SK-N-SH (cell line): ENCODE data around the gene UGGT2. TPM values are rescaled to one million over a fixed set of nuclear protein-coding genes. Genes with fewer than 3 reads are reported as not detected.

Experiments
- CTCF ChIA-PET: fragments of 300-600, 350-600 bp; formaldehyde crosslinking; extraction: SDS; loops from one replicate; lab custom pipeline; 2021; lab: Yijun Ruan, JAX
- POLR2A ChIA-PET: fragments of 350-600 bp; sonication (Branson Sonifier 250); formaldehyde crosslinking; extraction: SDS; loops from one replicate; lab custom pipeline; 2020; ENCODE audit warnings: antibody characterized with exemption, inconsistent platforms; lab: Yijun Ruan, JAX
- DNase-seq: peaks from one replicate; pipeline ENCODE4 v3.0.0; 2012
- H2AFZ ChIP-seq: fragments of 200-600 bp; sonication (generic); 2 replicates; pipeline ENCODE4 v1.8.1; 2016; ENCODE audit warnings: antibody characterized with exemption, mild to moderate bottlenecking, low read depth
- H3F3A ChIP-seq: fragments of 200-600 bp; sonication (generic); replicated peaks from 2 replicates; pipeline ENCODE3; 2016; ENCODE audit warnings: antibody characterized with exemption, mild to moderate bottlenecking; ENCODE audit not compliant: insufficient read depth
- H3K27ac ChIP-seq, 2 experiments: fragments of 200-500 bp in 1 of 2; fragments of 200-600 bp in 1 of 2; sonication (Bioruptor generic) in 1 of 2; sonication (generic), shearing (Covaris generic) in 1 of 2; 2 replicates each; pipeline versions ENCODE4 v1.5.1 to v1.6.1; 2014 to 2016; ENCODE audit warnings: low read depth in 2 of 2, inconsistent platforms in 1 of 2, low read length in 1 of 2, mild to moderate bottlenecking in 1 of 2, mixed read lengths in 1 of 2
- H3K27me3 ChIP-seq: fragments of 200-600 bp; sonication (generic), shearing (Covaris generic); 2 replicates; pipeline ENCODE4 v1.6.1; 2016; ENCODE audit warnings: mixed run types; ENCODE audit not compliant: insufficient read depth
- H3K36me3 ChIP-seq, 2 experiments: fragments of 200-500 bp in 1 of 2; fragments of 200-600 bp in 1 of 2; sonication (Bioruptor generic) in 1 of 2; sonication (generic) in 1 of 2; replicated peaks in 1 of 2; 2 replicates each; pipeline versions ENCODE3 to v1.5.1; 2014 to 2016; ENCODE audit warnings: low read length in 1 of 2, mild to moderate bottlenecking in 1 of 2; ENCODE audit not compliant: insufficient read depth in 2 of 2, control insufficient read depth in 1 of 2
- H3K4me1 ChIP-seq, 2 experiments: fragments of 200-500 bp in 1 of 2; fragments of 200-600 bp in 1 of 2; sonication (Bioruptor generic) in 1 of 2; sonication (generic), shearing (Covaris generic) in 1 of 2; 2 replicates each; pipeline versions ENCODE4 v1.5.1 to v1.6.1; 2014 to 2016; ENCODE audit warnings: low read depth in 1 of 2, low read length in 1 of 2, mixed run types in 1 of 2; ENCODE audit not compliant: insufficient read depth in 2 of 2, control insufficient read depth in 1 of 2
- H3K4me2 ChIP-seq: fragments of 200-600 bp; sonication (generic), shearing (Covaris generic); 2 replicates; pipeline ENCODE4 v1.6.1; 2017; ENCODE audit warnings: mixed run types
- H3K4me3 ChIP-seq, 2 experiments: fragments of 200-500 bp in 1 of 2; fragments of 200-600 bp in 1 of 2; sonication (Bioruptor generic) in 1 of 2; sonication (generic), shearing (Covaris generic) in 1 of 2; 2 replicates each; pipeline versions ENCODE4 v1.5.1 to v1.8.1; 2014 to 2016; ENCODE audit warnings: low read depth in 2 of 2, inconsistent platforms in 1 of 2, low read length in 1 of 2, mild to moderate bottlenecking in 1 of 2, mixed read lengths in 1 of 2, moderate library complexity in 1 of 2
- H3K79me2 ChIP-seq: fragments of 200-600 bp; sonication (generic); 2 replicates; pipeline ENCODE4 v1.8.1; 2017; ENCODE audit warnings: mild to moderate bottlenecking; ENCODE audit not compliant: insufficient read depth
- H3K9ac ChIP-seq: fragments of 200-600 bp; sonication (generic); 2 replicates; pipeline ENCODE4 v1.6.1; 2017; ENCODE audit warnings: mixed run types
- H3K9me2 ChIP-seq: fragments of 200-600 bp; sonication (generic); 2 replicates; pipeline ENCODE4 v1.6.1; 2017; ENCODE audit warnings: mixed run types
- H3K9me3 ChIP-seq: fragments of 200-600 bp; sonication (generic); 2 replicates; pipeline ENCODE4 v1.6.1; 2017; ENCODE audit warnings: mixed run types, mild to moderate bottlenecking, moderate library complexity
- H4K20me1 ChIP-seq: fragments of 200-600 bp; sonication (generic); 2 replicates; pipeline ENCODE4 v1.6.1; 2017; ENCODE audit warnings: mild to moderate bottlenecking, mixed run types; ENCODE audit not compliant: insufficient read depth
- CHD2 ChIP-seq: fragments of 150-350 bp; IDR thresholded peaks from 2 replicates; pipeline ENCODE4 v1.6.1; 2018; ENCODE audit warnings: low read length; ENCODE audit not compliant: partially characterized antibody
- ELF1 ChIP-seq: IDR thresholded peaks from 2 replicates; pipeline ENCODE4 v1.4.0; 2012
- EZH2phosphoT487 ChIP-seq: fragments of 200-600 bp; sonication (generic); IDR thresholded peaks from 2 replicates; pipeline ENCODE4 v1.6.1; 2017; ENCODE audit warnings: low read depth, mixed run types, mild to moderate bottlenecking, antibody characterized with exemption, moderate library complexity, borderline replicate concordance
- FOSL2 ChIP-seq: IDR thresholded peaks from 2 replicates; pipeline ENCODE4 v1.4.0; 2012; ENCODE audit warnings: low read depth, mild to moderate bottlenecking, moderate library complexity, borderline replicate concordance
- FOXJ3 ChIP-seq: sonication (generic); formaldehyde crosslinking; IDR thresholded peaks from 2 replicates; pipeline ENCODE4 v1.5.1; 2020; ENCODE audit warnings: mild to moderate bottlenecking, missing genetic modification reagents
- GATA2 ChIP-seq: sonication (generic); formaldehyde crosslinking; IDR thresholded peaks from 2 replicates; pipeline ENCODE4 v1.5.0; 2020; ENCODE audit warnings: mild to moderate bottlenecking, missing genetic modification reagents
- JUND ChIP-seq: IDR thresholded peaks from 2 replicates; pipeline ENCODE4 v1.4.0; 2012
- MXI1 ChIP-seq: IDR thresholded peaks from 2 replicates; pipeline ENCODE4 v1.6.1; 2012; ENCODE audit warnings: mild to moderate bottlenecking, low read depth, low read length, improper control_type of control experiment
- RCOR1 ChIP-seq: fragments of 150-350 bp; IDR thresholded peaks from 2 replicates; pipeline ENCODE4 v1.6.1; 2017; ENCODE audit warnings: antibody characterized with exemption, low read length
- SIN3A ChIP-seq: IDR thresholded peaks from 2 replicates; pipeline ENCODE4 v1.6.1; 2012; ENCODE audit warnings: low read depth, mild to moderate bottlenecking, low read length, moderate library complexity, borderline replicate concordance
- SMC3 ChIP-seq: IDR thresholded peaks from 2 replicates; pipeline ENCODE4 v1.6.1; 2012; ENCODE audit warnings: low read depth, low read length, improper control_type of control experiment
- TCF12 ChIP-seq: IDR thresholded peaks from 2 replicates; pipeline ENCODE4 v1.4.0; 2012
- TEAD4 ChIP-seq: IDR thresholded peaks from 2 replicates; pipeline ENCODE4 v1.4.0; 2012; ENCODE audit warnings: mild to moderate bottlenecking, borderline replicate concordance; ENCODE audit not compliant: insufficient read depth
- WGBS: methylation state at CpG from one replicate; pipeline ENCODE4 v1.1.6; 2017; ENCODE audit warnings: low lambda C conversion rate; 5-methylcytosine and 5-hydroxymethylcytosine counted together
- polyA plus RNA-seq, 3 experiments: library from polyadenylated mRNA; depleted of rRNA; stranded (reverse); fragments of >200 nt; gene quantifications; 2 replicates each; pipeline ENCODE4 v1.2.3, GENCODE V29; 2012
- TF ChIP-seq, protein P1 (sequence below): fragments of 150-350 bp; IDR thresholded peaks from 2 replicates; pipeline ENCODE4 v1.6.1; 2016; ENCODE audit warnings: mild to moderate bottlenecking, low read depth, low read length
- TF ChIP-seq, protein P2 (sequence below): IDR thresholded peaks from 2 replicates; pipeline ENCODE4; 2012
- TF ChIP-seq, protein P3 (sequence below): fragments of 200-600 bp; sonication (generic); IDR thresholded peaks from 2 replicates; pipeline ENCODE4 v1.6.1; 2017; ENCODE audit warnings: antibody characterized with exemption, mild to moderate bottlenecking, moderate library complexity

The UGGT2 gene
- polyA plus RNA-seq, 1 of the 3 experiments (the other 2 are of a cell fraction) = 13.3 TPM

DNA sequence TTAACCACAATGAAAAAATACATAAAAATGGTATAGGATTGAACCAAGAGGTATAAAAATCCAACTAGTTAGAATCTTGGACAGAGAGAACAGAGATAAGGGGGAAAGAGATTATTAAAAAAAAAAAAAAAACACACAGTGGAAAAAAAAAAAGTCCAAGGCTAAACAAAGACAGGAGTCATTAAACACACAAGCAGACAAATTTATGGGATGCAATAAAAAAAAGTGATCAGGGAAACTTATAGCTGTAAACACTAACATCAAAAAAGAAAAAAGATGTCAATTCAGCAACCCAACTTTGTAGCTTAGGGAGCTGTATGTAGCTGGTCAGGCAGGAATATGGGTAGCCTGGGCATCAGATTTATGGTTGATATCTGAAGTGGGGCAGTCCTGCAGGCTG is 247.3 kb downstream of the UGGT2 start:
- Histone ChIP-seq H3K27me3 (no peaks in the 10 kb centered on the region), H2AFZ (no peak overlapping the region), H4K20me1 (no peaks in the 10 kb centered on the region), H3K4me2 (no peak overlapping the region), H3K27ac (no peak overlapping the region), H3K9ac (no peak overlapping the region), H3K9me2 (no peaks in the 10 kb centered on the region), H3K4me1 (no peaks in the 10 kb centered on the region), H3K4me3 (no peak overlapping the region), H3K9me3 (peaks cover 13% of the 10 kb centered on the region; the same call in 1 of the 2 replicates), H3K36me3 (peaks cover 5 to 28% of the 10 kb centered on the region in 2 experiments), H3F3A (no peaks in the 10 kb centered on the region), H3K79me2 (no peaks in the 10 kb centered on the region)
- ChIA-PET CTCF (no interaction called here), POLR2A (no interaction called here)
- DNase-seq = no peak
- TF ChIP-seq, protein P1, sequence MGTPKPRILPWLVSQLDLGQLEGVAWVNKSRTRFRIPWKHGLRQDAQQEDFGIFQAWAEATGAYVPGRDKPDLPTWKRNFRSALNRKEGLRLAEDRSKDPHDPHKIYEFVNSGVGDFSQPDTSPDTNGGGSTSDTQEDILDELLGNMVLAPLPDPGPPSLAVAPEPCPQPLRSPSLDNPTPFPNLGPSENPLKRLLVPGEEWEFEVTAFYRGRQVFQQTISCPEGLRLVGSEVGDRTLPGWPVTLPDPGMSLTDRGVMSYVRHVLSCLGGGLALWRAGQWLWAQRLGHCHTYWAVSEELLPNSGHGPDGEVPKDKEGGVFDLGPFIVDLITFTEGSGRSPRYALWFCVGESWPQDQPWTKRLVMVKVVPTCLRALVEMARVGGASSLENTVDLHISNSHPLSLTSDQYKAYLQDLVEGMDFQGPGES = no peak

DNA sequence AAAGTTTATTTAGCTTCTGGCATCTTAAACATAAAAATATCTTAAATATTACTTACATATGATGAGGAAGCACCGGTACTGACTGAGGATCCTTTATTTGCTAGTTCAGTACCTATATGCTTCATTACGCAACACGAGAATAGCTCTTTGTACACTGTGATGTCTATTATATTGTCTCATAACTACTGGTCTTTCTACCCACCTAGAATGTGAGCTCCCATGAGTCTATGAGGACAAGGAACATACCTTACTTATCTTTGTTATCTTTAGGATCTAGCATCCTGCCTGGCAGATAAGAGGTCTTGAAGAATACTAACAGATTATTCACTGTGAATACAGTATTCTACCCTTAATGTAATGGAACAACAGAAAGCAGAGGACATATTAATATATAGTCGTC is 251.4 kb downstream of the UGGT2 start:
- Histone ChIP-seq H3K4me2 (no peak overlapping the region), H3K27me3 (no peaks in the 10 kb centered on the region), H3F3A (no peaks in the 10 kb centered on the region), H3K79me2 (no peaks in the 10 kb centered on the region; the same call in 1 of the 2 replicates), H3K4me3 (no peak overlapping the region), H2AFZ (no peak overlapping the region), H3K9ac (no peak overlapping the region), H3K9me3 (peaks cover 13% of the 10 kb centered on the region; the same call in 1 of the 2 replicates), H4K20me1 (no peaks in the 10 kb centered on the region), H3K27ac (no peak overlapping the region), H3K4me1 (no peaks in the 10 kb centered on the region; a peak in 1 of 4 replicates), H3K36me3 (peaks cover 12 to 30% of the 10 kb centered on the region in 2 experiments), H3K9me2 (no peaks in the 10 kb centered on the region)
- ChIA-PET CTCF (interaction anchor here (0.9 kb wide), 1 partner anchor 32 kb away, joined by 6 read pairs; no protein-coding TSS in a partner anchor), POLR2A (no interaction called here)
- TF ChIP-seq FOXJ3 (CRISPR knock-in tag) (no peak), JUND (no peak), GATA2 (CRISPR knock-in tag) (no peak), RCOR1 (no peak), ELF1 (no peak), EZH2phosphoT487 (no peak), FOSL2 (no peak), SMC3 (no peak), SIN3A (no peak), TCF12 (no peak), MXI1 (no peak), TEAD4 (no peak), CHD2 (no peak)
- TF ChIP-seq, protein P1 = no peak
- TF ChIP-seq, protein P2, sequence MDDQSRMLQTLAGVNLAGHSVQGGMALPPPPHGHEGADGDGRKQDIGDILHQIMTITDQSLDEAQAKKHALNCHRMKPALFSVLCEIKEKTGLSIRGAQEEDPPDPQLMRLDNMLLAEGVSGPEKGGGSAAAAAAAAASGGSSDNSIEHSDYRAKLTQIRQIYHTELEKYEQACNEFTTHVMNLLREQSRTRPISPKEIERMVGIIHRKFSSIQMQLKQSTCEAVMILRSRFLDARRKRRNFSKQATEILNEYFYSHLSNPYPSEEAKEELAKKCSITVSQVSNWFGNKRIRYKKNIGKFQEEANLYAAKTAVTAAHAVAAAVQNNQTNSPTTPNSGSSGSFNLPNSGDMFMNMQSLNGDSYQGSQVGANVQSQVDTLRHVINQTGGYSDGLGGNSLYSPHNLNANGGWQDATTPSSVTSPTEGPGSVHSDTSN = no peak
- TF ChIP-seq, protein P3, sequence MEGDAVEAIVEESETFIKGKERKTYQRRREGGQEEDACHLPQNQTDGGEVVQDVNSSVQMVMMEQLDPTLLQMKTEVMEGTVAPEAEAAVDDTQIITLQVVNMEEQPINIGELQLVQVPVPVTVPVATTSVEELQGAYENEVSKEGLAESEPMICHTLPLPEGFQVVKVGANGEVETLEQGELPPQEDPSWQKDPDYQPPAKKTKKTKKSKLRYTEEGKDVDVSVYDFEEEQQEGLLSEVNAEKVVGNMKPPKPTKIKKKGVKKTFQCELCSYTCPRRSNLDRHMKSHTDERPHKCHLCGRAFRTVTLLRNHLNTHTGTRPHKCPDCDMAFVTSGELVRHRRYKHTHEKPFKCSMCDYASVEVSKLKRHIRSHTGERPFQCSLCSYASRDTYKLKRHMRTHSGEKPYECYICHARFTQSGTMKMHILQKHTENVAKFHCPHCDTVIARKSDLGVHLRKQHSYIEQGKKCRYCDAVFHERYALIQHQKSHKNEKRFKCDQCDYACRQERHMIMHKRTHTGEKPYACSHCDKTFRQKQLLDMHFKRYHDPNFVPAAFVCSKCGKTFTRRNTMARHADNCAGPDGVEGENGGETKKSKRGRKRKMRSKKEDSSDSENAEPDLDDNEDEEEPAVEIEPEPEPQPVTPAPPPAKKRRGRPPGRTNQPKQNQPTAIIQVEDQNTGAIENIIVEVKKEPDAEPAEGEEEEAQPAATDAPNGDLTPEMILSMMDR = no peak
- WGBS = 94% methylated on average over 4 of the region's 4 CpGs
- no peak for DNase-seq
